OCI-LY3 (cell line): ENCODE data around the gene GSDME.

Source experiments
- CTCF ChIP-seq: fragments of 200-600, 300-600 bp; sonication (generic); IDR thresholded peaks from 2 replicates; pipeline ENCODE4 v1.5.1; 2014; ENCODE audit warnings: antibody characterized with exemption, low read length, low read depth
- EZH2phosphoT487 ChIP-seq: fragments of 200-600 bp; shearing (Covaris generic); IDR thresholded peaks from 2 replicates; pipeline ENCODE4 v1.6.1; 2018; ENCODE audit warnings: antibody characterized with exemption, mixed run types, low read depth

- TF ChIP-seq CTCF (no peak), EZH2phosphoT487 (no peak)
These were observed 42.6 kb downstream of the GSDME start for GRCh38 chr7:24714676-24715010.
